Pancreas (tissue), 10 donors: ENCODE results near the gene PLXNC1. TPM values are rescaled to one million over a fixed set of nuclear protein-coding genes. Genes with fewer than 3 reads are reported as not detected.

Experiments
- ATAC-seq, 4 donors: fragments of 200-7000 bp; cut with Tn5 transposase; one replicate each; pipeline versions ENCODE4 v1.8.0 to v1.9.1; 2020; ENCODE audit warnings: mild to moderate bottlenecking in 4 of 4, moderate library complexity in 4 of 4
- DNase-seq, 6 donors: peaks; one replicate each; pipeline ENCODE4 v3.0.0-alpha.2; 2020
- FAIRE-seq: peaks from 2 replicates; lab custom pipeline; 2012; peaks lifted over from hg19 to GRCh38; lab: Jason Lieb, UNC
- H3K27ac ChIP-seq, 4 donors: fragments of 200-600 bp; sonication (generic); 1 replicate in 3 of 4; 2 replicates in 1 of 4; pipeline versions ENCODE4 v1.5.0 to v1.8.0; 2020
- H3K27me3 ChIP-seq, 4 donors: fragments of 200-600 bp; one replicate each; pipeline ENCODE4 v1.8.0; 2021
- H3K36me3 ChIP-seq, 3 donors: fragments of 200-600 bp; sonication (generic) in 1 of 3; one replicate each; pipeline versions ENCODE4 v1.5.0 to v1.8.0; 2020 to 2021
- H3K4me1 ChIP-seq, 3 donors: fragments of 200-600 bp; one replicate each; pipeline ENCODE4 v1.8.0; 2021
- H3K4me3 ChIP-seq, 4 donors: fragments of 200-600 bp; sonication (generic) in 2 of 4; one replicate each; pipeline versions ENCODE4 v1.5.0 to v1.8.0; 2020 to 2021
- H3K9me3 ChIP-seq, 4 donors: fragments of 200-600 bp; one replicate each; pipeline ENCODE4 v1.8.0; 2021
- WGBS, 2 donors: extraction: QIAGEN DNeasy Blood & Tissue Kit; methylation state at CpG; one replicate each; pipeline ENCODE4 v1.1.7; 2013; 5-methylcytosine and 5-hydroxymethylcytosine counted together
- intact Hi-C, 3 donors: fragments of 100-400 bp; cut with DNase I; formaldehyde crosslinking; loops; one replicate each; pipeline versions ENCODE4 v1.11.1 to v1.14.2; 2022
- polyA plus RNA-seq, 2 donors: library from polyadenylated mRNA; stranded (reverse); fragments of 200-250 nt; gene quantifications; one replicate each; pipeline ENCODE4 v1.2.3, GENCODE V29; 2013
- total RNA-seq, 6 donors: library from RNA; stranded (reverse); fragmentation: NEBNext Ultra II Directional in 4 of 6; extraction: Animal tissue kit (Norgen Biotek cat#: 25700) in 4 of 6; gene quantifications; one replicate each; pipeline versions ENCODE4 v1.2.1 to v1.2.4, GENCODE V29; 2021 to 2023
- TF ChIP-seq, protein P1 (sequence below), 4 donors: fragments of 200-600 bp; sonication (generic) in 3 of 4; IDR thresholded peaks; one replicate each; pipeline versions ENCODE4 v1.5.0 to v1.8.0; 2021; ENCODE audit warnings: antibody characterized with exemption in 4 of 4
- donor health status: healthy with polysubstance abuse.
- donor health status: DM: no; HTN: no; CAD: no; lungs with moderate emphysema.
- donor health status: DM: no; HTN: no; CAD: no.
- donor health status: control.
- donor health status: control.
- donor health status: Bipolar disorder and iron deficiency.
- donor health status: DM: yes; HTN: yes; CAD: no.
- donor health status: DM: no; HTN: no; CAD: no.
- donor health status: DM: no; HTN: no; CAD: no.
- donor health status: DM: yes; HTN: yes; CAD: no.

PLXNC1 gene
- total and polyA plus RNA-seq, 8 donors, result 0.53 to 13.7 (median 2.0) TPM

GRCh38 chr12:94242901-94243300, 94.5 kb downstream of the PLXNC1 start:
- 87% methylated on average over 6 of the region's 6 CpGs for WGBS, 2 donors
- no peak for DNase-seq
- no peaks in the 10 kb centered on the region for H3K9me3 ChIP-seq
- H3K27me3 ChIP-seq, result no peaks in the 10 kb centered on the region
- no peak overlapping the region for H3K27ac ChIP-seq
- no peaks in the 10 kb centered on the region for H3K36me3 ChIP-seq
- no peak for ATAC-seq
- H3K4me3 ChIP-seq, result no peak overlapping the region
- no peaks in the 10 kb centered on the region for H3K4me1 ChIP-seq
- intact Hi-C loops, result no loop called here
- TF ChIP-seq, protein P1, sequence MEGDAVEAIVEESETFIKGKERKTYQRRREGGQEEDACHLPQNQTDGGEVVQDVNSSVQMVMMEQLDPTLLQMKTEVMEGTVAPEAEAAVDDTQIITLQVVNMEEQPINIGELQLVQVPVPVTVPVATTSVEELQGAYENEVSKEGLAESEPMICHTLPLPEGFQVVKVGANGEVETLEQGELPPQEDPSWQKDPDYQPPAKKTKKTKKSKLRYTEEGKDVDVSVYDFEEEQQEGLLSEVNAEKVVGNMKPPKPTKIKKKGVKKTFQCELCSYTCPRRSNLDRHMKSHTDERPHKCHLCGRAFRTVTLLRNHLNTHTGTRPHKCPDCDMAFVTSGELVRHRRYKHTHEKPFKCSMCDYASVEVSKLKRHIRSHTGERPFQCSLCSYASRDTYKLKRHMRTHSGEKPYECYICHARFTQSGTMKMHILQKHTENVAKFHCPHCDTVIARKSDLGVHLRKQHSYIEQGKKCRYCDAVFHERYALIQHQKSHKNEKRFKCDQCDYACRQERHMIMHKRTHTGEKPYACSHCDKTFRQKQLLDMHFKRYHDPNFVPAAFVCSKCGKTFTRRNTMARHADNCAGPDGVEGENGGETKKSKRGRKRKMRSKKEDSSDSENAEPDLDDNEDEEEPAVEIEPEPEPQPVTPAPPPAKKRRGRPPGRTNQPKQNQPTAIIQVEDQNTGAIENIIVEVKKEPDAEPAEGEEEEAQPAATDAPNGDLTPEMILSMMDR (IDR thresholded peaks at IDR 0.05), result no peak
- no peak for FAIRE-seq

DNA sequence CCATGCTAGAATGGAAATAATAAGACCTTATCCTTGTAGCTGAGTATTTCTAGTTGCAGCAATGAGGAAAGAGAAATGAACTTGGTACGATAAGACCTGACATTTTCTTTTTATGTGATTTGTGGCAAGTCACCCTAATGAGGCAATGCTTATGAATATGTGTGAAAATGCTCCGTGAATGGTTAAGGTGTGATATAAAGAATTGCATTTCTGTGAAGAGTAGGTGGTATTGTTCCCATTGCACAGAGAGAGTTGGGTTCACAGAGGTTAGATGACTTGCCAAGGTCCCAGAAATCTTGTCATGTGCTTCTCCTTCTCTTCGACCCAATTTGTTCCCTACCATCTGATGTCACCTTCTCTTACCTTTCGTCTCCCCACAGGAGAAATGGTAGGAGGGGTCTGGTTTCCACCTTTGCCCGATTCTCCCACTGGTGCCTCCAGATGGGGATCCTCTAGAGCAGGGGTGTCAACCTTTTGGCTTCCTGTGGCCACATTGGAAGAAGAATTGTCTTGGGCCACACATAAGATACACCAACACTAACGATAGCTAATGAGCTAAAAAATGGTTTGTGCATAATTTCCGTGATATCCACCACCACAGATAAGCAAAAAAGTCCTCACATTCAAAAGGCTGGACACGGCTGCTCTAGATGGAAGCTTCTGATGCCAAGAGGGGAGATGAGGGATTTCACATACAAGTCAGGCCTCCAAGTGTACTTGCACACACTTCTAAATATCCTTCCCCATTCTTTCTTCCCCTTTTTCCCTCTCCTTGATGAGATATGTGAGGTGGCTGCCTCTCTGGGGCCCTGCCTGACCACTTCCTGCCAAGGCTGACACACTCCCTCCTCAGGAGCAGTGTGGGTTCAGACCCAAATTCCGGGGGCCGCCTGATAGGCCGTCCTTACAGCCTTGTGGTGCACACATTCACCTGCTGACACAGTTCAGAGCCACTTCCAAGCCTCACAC, 96.1 kb downstream of the PLXNC1 start:
- DNase-seq, result no peak

GRCh38 chr12:94245631-94246383, 97.4 kb downstream of the PLXNC1 start:
- ATAC-seq (no peak), DNase-seq (no peak), FAIRE-seq (no peak)
- no peak overlapping the region for H3K27ac ChIP-seq
- 71% methylated on average over 12 of the region's 12 CpGs for WGBS, 2 donors
- H3K4me3 ChIP-seq, result no peak overlapping the region
- no peaks in the 10 kb centered on the region for H3K4me1 ChIP-seq
- TF ChIP-seq, protein P1 (IDR thresholded peaks at IDR 0.05), result no peak
- H3K9me3 ChIP-seq, result no peaks in the 10 kb centered on the region
- intact Hi-C loops, result no loop called here
- H3K27me3 ChIP-seq, result no peaks in the 10 kb centered on the region
- H3K36me3 ChIP-seq, result no peaks in the 10 kb centered on the region

More for the DNA sequence above, 96.1 kb downstream of the PLXNC1 start:
- Histone ChIP-seq H3K36me3 (no peaks in the 10 kb centered on the region), H3K9me3 (no peaks in the 10 kb centered on the region), H3K4me3 (no peak overlapping the region), H3K4me1 (no peaks in the 10 kb centered on the region), H3K27me3 (no peaks in the 10 kb centered on the region), H3K27ac (no peak overlapping the region)
- TF ChIP-seq, protein P1 (IDR thresholded peaks at IDR 0.05), result no peak
- 68 to 84% methylated on average over 11 of the region's 11 CpGs for WGBS, 2 donors
- ATAC-seq, result peak in 3 of 4 donors; percentile 15 to 54 (median 23)
- intact Hi-C loops, result no loop called here
- FAIRE-seq, result no peak

- TF ChIP-seq, protein P1 (IDR thresholded peaks at IDR 0.05), result no peak
- WGBS, 2 donors, result 53 to 67% methylated on average over 2 of the region's 2 CpGs
- no peaks in the 10 kb centered on the region for H3K36me3 ChIP-seq
- H3K4me1 ChIP-seq, result no peaks in the 10 kb centered on the region
- intact Hi-C loops, result no loop called here
- H3K27me3 ChIP-seq, result no peaks in the 10 kb centered on the region
- no peak for DNase-seq
- no peak overlapping the region for H3K4me3 ChIP-seq
- no peak for FAIRE-seq
- H3K27ac ChIP-seq, result no peak overlapping the region
- no peaks in the 10 kb centered on the region for H3K9me3 ChIP-seq
- ATAC-seq, result no peak
These were observed 98.9 kb downstream of the PLXNC1 start for GRCh38 chr12:94247246-94247645.
